ENCODE measurements around the gene U2AF2. TPM values are rescaled to one million over a fixed set of nuclear protein-coding genes. Genes with fewer than 3 reads are reported as not detected.

U2AF2 gene
- total and polyA plus RNA-seq, 2 of the 4 experiments (the other 2 are of a cell fraction): 120 to 260 TPM

DNA sequence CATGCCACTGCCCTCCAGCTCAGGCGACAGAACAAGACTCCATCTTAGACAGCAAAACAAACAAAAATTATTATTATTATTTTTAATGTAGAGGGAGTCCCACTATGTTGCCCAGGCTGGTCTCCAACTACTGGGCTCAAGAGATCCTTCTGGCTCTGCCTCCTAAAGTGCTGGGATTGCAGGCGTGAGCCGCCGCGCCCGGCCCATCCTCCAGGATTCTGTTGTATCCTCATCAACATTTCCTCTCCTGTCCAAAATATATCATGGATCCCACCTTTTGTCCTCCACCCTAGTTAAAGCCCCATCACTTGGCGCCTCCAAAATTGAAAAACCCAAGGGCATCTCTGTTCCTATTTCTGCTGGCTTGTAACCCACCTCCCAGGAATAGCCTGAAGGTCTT is 31.7 kb upstream of the U2AF2 start:
- no TSS peak for BruUV-seq (replicated peaks)
- no peak for ATAC-seq (ENCODE audit: low read depth)
- Histone ChIP-seq H2BK5ac (ENCODE audit: low read depth, low read length, poor library complexity, severe bottlenecking) (no peak overlapping the region), H3K4ac (ENCODE audit: low read depth, low read length) (no peak overlapping the region), H2BK20ac (ENCODE audit: low read depth, low read length) (no peak overlapping the region), H4K8ac (ENCODE audit: low read depth in 2 of 2, low read length in 2 of 2) (no peak overlapping the region), H2BK15ac (ENCODE audit: low read depth, low read length) (no peak overlapping the region), H3K4me1 (ENCODE audit: control insufficient read depth, insufficient read depth, low read length) (peaks cover 13% of the 10 kb centered on the region), H2BK120ac (ENCODE audit: low read depth, low read length) (no peak overlapping the region), H3K9me1 (ENCODE audit: insufficient read depth, low read length) (peaks cover 15% of the 10 kb centered on the region; the same call in 1 of the 2 replicates), H2AFZ (replicated peaks; ENCODE audit: low read length, poor library complexity) (no peak overlapping the region), H3K14ac (replicated peaks; ENCODE audit: low read depth, low read length) (no peak overlapping the region), H3K27me3 (ENCODE audit: control insufficient read depth, insufficient read depth, low read length) (no peaks in the 10 kb centered on the region), H3K4me3 (ENCODE audit: insufficient read depth, low read depth, low read length) (no peak overlapping the region), H3K9me3 (ENCODE audit: control insufficient read depth, insufficient read depth, low read length) (no peaks in the 10 kb centered on the region), H3K4me2 (ENCODE audit: low read depth, low read length) (no peak overlapping the region), H3K56ac (ENCODE audit: extremely low read depth, insufficient read depth, low read length) (no peak overlapping the region), H3K9ac (ENCODE audit: low read depth, low read length) (no peak overlapping the region), H2AK5ac (ENCODE audit: low read depth, low read length) (no peak overlapping the region), H3K79me1 (ENCODE audit: low read depth in 1 of 2, low read length in 2 of 2) (peaks cover 11 to 41% of the 10 kb centered on the region in 2 experiments), H4K5ac (ENCODE audit: low read depth, low read length) (no peak overlapping the region), H3K36me3 (ENCODE audit: control insufficient read depth, insufficient read depth, low read length) (peaks cover 13% of the 10 kb centered on the region; the same call in 1 of the 2 replicates), H4K91ac (ENCODE audit: insufficient read depth, low read depth, low read length) (no peak overlapping the region), H2AK9ac (replicated peaks; ENCODE audit: low read depth, low read length, poor library complexity) (no peak overlapping the region), H3K18ac (ENCODE audit: low read depth, low read length) (no peak overlapping the region), H3K23ac (ENCODE audit: low read depth, low read length) (no peak overlapping the region), H4K20me1 (ENCODE audit: insufficient read depth, low read length) (peaks cover 11% of the 10 kb centered on the region; the same call in 1 of the 2 replicates), H3K27ac (ENCODE audit: insufficient read depth, low read length) (no peak overlapping the region)
- intact Hi-C loops (cut with micrococcal nuclease) (no loop called here), in situ Hi-C loops (cut with MboI; ENCODE audit: low sequenced_read_pairs) (no loop called here), dilution Hi-C loops (cut with HindIII; ENCODE audit: low sequenced_read_pairs, unreplicated experiment) (no loop called here)
- POLR2A ChIA-PET (ENCODE audit: unreplicated experiment): no interaction called here
- CTCF ChIA-PET: interaction anchor here (2.0 kb wide), 1 partner anchor 17 kb away, joined by 6 read pairs; no protein-coding TSS in a partner anchor
- TF ChIP-seq SMC3 (IDR thresholded peaks at IDR 0.05; ENCODE audit: low read depth, low read length) (no peak), MAFK (IDR thresholded peaks at IDR 0.05; ENCODE audit: low read depth, low read length) (no peak), NFE2L2 (IDR thresholded peaks at IDR 0.05; ENCODE audit: low read depth, low read length) (no peak)
- TF ChIP-seq, protein P1, sequence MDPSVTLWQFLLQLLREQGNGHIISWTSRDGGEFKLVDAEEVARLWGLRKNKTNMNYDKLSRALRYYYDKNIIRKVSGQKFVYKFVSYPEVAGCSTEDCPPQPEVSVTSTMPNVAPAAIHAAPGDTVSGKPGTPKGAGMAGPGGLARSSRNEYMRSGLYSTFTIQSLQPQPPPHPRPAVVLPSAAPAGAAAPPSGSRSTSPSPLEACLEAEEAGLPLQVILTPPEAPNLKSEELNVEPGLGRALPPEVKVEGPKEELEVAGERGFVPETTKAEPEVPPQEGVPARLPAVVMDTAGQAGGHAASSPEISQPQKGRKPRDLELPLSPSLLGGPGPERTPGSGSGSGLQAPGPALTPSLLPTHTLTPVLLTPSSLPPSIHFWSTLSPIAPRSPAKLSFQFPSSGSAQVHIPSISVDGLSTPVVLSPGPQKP (IDR thresholded peaks at IDR 0.05; ENCODE audit: borderline replicate concordance, low read depth, low read length): no peak
- TF ChIP-seq, protein P2, sequence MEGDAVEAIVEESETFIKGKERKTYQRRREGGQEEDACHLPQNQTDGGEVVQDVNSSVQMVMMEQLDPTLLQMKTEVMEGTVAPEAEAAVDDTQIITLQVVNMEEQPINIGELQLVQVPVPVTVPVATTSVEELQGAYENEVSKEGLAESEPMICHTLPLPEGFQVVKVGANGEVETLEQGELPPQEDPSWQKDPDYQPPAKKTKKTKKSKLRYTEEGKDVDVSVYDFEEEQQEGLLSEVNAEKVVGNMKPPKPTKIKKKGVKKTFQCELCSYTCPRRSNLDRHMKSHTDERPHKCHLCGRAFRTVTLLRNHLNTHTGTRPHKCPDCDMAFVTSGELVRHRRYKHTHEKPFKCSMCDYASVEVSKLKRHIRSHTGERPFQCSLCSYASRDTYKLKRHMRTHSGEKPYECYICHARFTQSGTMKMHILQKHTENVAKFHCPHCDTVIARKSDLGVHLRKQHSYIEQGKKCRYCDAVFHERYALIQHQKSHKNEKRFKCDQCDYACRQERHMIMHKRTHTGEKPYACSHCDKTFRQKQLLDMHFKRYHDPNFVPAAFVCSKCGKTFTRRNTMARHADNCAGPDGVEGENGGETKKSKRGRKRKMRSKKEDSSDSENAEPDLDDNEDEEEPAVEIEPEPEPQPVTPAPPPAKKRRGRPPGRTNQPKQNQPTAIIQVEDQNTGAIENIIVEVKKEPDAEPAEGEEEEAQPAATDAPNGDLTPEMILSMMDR (conservative IDR thresholded peaks at IDR 0.05; ENCODE audit: low read depth, low read length): no peak
- no peak for DNase-seq
- WGBS, 2 experiments (ENCODE audit: extremely low coverage in 2 of 2, insufficient read length in 1 of 2): 100% methylated on average over 6 of the region's 7 CpGs; no CpG with 5 or more reads in 1 of the 2 experiments
